DMS153 (cell line): ENCODE results near the gene ZBED6.

ENCODE experiments used
- DNase-seq: peaks from one replicate; lab custom pipeline; 2025; lab: John Stamatoyannopoulos, UW

The ZBED6 gene

DNA sequence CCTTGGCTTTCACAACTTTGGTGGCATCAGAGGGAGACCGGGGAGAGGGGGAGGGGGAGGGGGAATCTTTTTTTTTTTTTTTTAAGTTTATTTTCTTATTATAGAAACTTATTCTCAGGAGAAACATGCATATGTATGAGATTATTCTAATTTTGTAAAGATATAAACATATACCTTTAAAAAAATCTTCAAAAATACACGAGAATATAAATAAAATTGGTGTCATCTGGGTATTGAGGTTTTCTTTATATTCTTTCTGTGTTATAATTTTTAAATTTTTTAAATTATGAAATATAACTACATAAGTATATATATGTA is 47.1 kb downstream of the ZBED6 start:
- DNase-seq, result no peak

DNA sequence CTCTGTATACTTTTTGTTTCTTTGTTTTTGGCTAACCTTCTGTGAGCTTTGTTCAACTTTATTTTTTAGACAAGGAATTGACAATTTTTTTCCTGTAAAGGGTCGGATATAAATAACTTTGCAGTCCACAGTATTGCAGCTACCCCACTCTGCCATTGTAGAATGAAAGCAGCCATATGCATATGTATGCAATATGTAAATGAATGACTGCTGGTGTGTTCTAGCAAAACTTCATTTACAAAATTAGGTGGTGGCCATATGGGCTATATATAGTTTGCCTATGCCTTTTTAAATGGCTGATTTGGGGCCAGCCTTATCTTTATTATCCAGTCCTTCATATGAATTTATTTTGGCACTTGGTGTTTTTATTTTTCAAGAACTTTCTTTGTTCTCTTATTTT is 48.0 kb downstream of the ZBED6 start:
- no peak for DNase-seq
